B cell (primary cell): ENCODE results near the gene NOSTRIN. TPM values are rescaled to one million over a fixed set of nuclear protein-coding genes. Genes with fewer than 3 reads are reported as not detected.

ENCODE experiments used
- ATAC-seq: fragments of 200-7000 bp; cut with Tn5 transposase; one replicate; pipeline ENCODE4 v1.10.0; 2021; ENCODE audit warnings: low read depth, mild to moderate bottlenecking, moderate number of reproducible peaks, moderate library complexity
- CTCF ChIA-PET: fragments of 350-600 bp; sonication (Branson Sonifier 250); formaldehyde crosslinking; loops from one replicate; lab custom pipeline; 2021; ENCODE audit warnings: antibody characterized with exemption, inconsistent platforms; lab: Charles Lee
- POLR2A ChIA-PET: fragments of 350-600 bp; sonication (Branson Sonifier 250); formaldehyde crosslinking; loops from one replicate; lab custom pipeline; 2021; ENCODE audit warnings: antibody characterized with exemption; lab: Charles Lee
- DNase-seq: peaks from one replicate; pipeline ENCODE4 v3.0.0; 2013
- H2AFZ ChIP-seq: 2 replicates; pipeline ENCODE4 v1.6.1; 2012; ENCODE audit warnings: mild to moderate bottlenecking, low read depth, low read length; ENCODE audit not compliant: insufficient read depth, poor library complexity, severe bottlenecking
- H3K27ac ChIP-seq, 2 donors: 1 replicate in 1 of 2; 2 replicates in 1 of 2; pipeline ENCODE4 v1.5.1; 2012 to 2013; ENCODE audit warnings: low read length in 2 of 2, mild to moderate bottlenecking in 2 of 2, moderate library complexity in 1 of 2
- H3K27me3 ChIP-seq, 4 experiments: fragments of 200-600 bp in 1 of 4; sonication (generic) in 1 of 4; replicated peaks in 1 of 4; 1 replicate in 2 of 4; 2 replicates in 2 of 4; pipeline versions ENCODE4 v1.6.1 to v1.7.0; 2013 to 2016; ENCODE audit warnings: low read length in 3 of 4, mild to moderate bottlenecking in 2 of 4, mixed read lengths in 1 of 4, moderate library complexity in 1 of 4; ENCODE audit not compliant: insufficient read depth in 4 of 4, control insufficient read depth in 3 of 4; ENCODE audit errors: control extremely low read depth in 1 of 4
- H3K36me3 ChIP-seq, 2 experiments: replicated peaks in 1 of 2; 1 replicate in 1 of 2; 2 replicates in 1 of 2; pipeline versions ENCODE4 v1.6.1 to v1.7.1; 2013; ENCODE audit warnings: low read length in 1 of 2; ENCODE audit not compliant: insufficient read depth in 2 of 2, control insufficient read depth in 1 of 2; ENCODE audit errors: control extremely low read depth in 1 of 2, extremely low read depth in 1 of 2
- H3K4me1 ChIP-seq, 2 donors: fragments of 200-600 bp in 1 of 2; sonication (generic) in 1 of 2; 1 replicate in 1 of 2; 2 replicates in 1 of 2; pipeline versions ENCODE4 v1.5.1 to v1.6.1; 2013 to 2017; ENCODE audit warnings: low read length in 2 of 2; ENCODE audit not compliant: control insufficient read depth in 2 of 2, insufficient read depth in 2 of 2
- H3K4me2 ChIP-seq: replicated peaks from 2 replicates; pipeline ENCODE3; 2012; ENCODE audit warnings: mild to moderate bottlenecking, low read depth, low read length; ENCODE audit not compliant: poor library complexity, severe bottlenecking
- H3K4me3 ChIP-seq, 5 experiments: fragments of 200-600 bp in 1 of 5; sonication (generic) in 1 of 5; 1 replicate in 3 of 5; 2 replicates in 2 of 5; pipeline versions ENCODE4 v1.5.1 to v1.7.0; 2011 to 2016; ENCODE audit warnings: low read length in 4 of 5, mild to moderate bottlenecking in 4 of 5, low read depth in 2 of 5, control low read depth in 1 of 5, moderate library complexity in 1 of 5; ENCODE audit not compliant: insufficient read depth in 1 of 5; ENCODE audit errors: control extremely low read depth in 1 of 5, extremely low read depth in 1 of 5
- H3K79me2 ChIP-seq: fragments of 200-600 bp; sonication (generic); one replicate; pipeline ENCODE4 v1.6.0; 2016; ENCODE audit warnings: low read length; ENCODE audit not compliant: control insufficient read depth, insufficient read depth
- H3K9ac ChIP-seq: fragments of 200-600 bp; sonication (generic); 2 replicates; pipeline ENCODE4 v1.6.1; 2017; ENCODE audit warnings: mild to moderate bottlenecking, low read length, moderate library complexity
- H3K9me3 ChIP-seq, 3 donors: one replicate each; pipeline versions ENCODE4 v1.6.1 to v1.7.1; 2013; ENCODE audit warnings: low read length in 2 of 3; ENCODE audit not compliant: control insufficient read depth in 2 of 3, insufficient read depth in 1 of 3; ENCODE audit errors: control extremely low read depth in 1 of 3
- H4K20me1 ChIP-seq: 2 replicates; pipeline ENCODE4 v1.6.0; 2012; ENCODE audit warnings: mild to moderate bottlenecking, low read length; ENCODE audit not compliant: insufficient read depth, control insufficient read depth, poor library complexity, severe bottlenecking
- H3K27ac Mint-ChIP-seq: one replicate; pipeline ENCODE4 v1.8.0; 2021; ENCODE audit warnings: mixed read lengths
- H3K27me3 Mint-ChIP-seq: one replicate; pipeline ENCODE4 v1.8.0; 2021; ENCODE audit warnings: mixed read lengths
- H3K4me1 Mint-ChIP-seq: one replicate; pipeline ENCODE4 v1.8.0; 2021; ENCODE audit warnings: mixed read lengths
- H3K4me3 Mint-ChIP-seq: one replicate; pipeline ENCODE4 v1.8.0; 2021; ENCODE audit warnings: mixed read lengths
- H3K9me3 Mint-ChIP-seq: one replicate; pipeline ENCODE4 v1.8.0; 2022; ENCODE audit warnings: mixed read lengths; ENCODE audit not compliant: insufficient read depth
- EZH2 ChIP-seq: IDR thresholded peaks from 2 replicates; pipeline ENCODE4 v1.6.1; 2012; ENCODE audit warnings: borderline replicate concordance, low read depth, mild to moderate bottlenecking, moderate library complexity, low read length; ENCODE audit not compliant: insufficient read depth, poor library complexity, severe bottlenecking
- WGBS: methylation state at CpG from one replicate; pipeline ENCODE4 v1.1.5; 2013; ENCODE audit warnings: missing lambda C conversion rate; ENCODE audit not compliant: insufficient coverage; 5-methylcytosine and 5-hydroxymethylcytosine counted together
- intact Hi-C: fragments of 100-400 bp; cut with micrococcal nuclease; formaldehyde crosslinking; loops from one replicate; pipeline ENCODE4 v1.10.0; 2022
- polyA plus RNA-seq: library from polyadenylated mRNA; depleted of rRNA; stranded (reverse); fragments of >200 nt; gene quantifications from 2 replicates; pipeline ENCODE4 v1.2.3, GENCODE V29; 2012
- total RNA-seq, 2 donors: library from RNA; stranded (reverse); fragments of 120-200 nt in 1 of 2; gene quantifications; 1 replicate in 1 of 2; 2 replicates in 1 of 2; pipeline versions ENCODE4 v1.2.3 to v1.2.4, GENCODE V29; 2013 to 2022
- TF ChIP-seq, protein P1 (sequence below): fragments of 200-600 bp; IDR thresholded peaks from one replicate; pipeline ENCODE4 v1.8.0; 2022; ENCODE audit warnings: antibody characterized with exemption, mild to moderate bottlenecking

The NOSTRIN gene
- total and polyA plus RNA-seq, 2 donors (not counting 1 experiment from before 2014, with no cell fraction given): not detected

DNA sequence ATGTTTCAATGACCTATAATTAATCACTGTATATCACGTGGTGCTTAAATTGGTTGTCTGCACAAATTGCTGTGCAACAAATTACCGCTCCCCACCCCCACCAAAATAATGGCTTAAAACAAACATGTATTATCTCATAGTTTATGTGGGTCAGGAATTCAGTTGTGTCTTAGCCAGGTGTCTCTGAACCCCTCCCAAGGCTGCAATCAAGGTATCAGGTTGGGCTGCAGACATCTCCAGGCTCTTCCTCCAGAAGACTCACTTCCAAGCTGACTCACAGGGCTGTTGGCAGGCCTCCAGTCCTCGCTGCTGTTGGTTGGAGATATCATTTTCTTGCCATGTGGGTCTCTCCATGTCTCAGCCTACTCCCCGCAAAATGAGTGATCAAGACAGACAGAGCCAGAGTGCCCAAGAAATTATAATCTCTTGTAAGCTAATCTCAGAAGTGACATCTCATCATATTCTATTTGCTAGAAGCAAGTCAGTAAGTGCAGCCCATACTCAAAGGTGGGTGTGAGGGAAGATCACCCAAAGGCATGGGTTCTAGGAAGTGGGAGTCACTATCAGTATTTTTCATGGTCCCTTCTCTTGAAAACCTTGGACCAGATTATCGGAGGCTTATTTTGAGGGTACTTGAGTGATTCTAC lies 49.4 kb downstream of the NOSTRIN start:
- H3K4me1 Mint-ChIP-seq: no peaks in the 10 kb centered on the region
- Histone ChIP-seq H3K27me3 (no peaks in the 10 kb centered on the region), H3K79me2 (no peaks in the 10 kb centered on the region), H3K9ac (no peak overlapping the region), H3K4me1 (no peaks in the 10 kb centered on the region), H4K20me1 (no peaks in the 10 kb centered on the region), H3K4me2 (no peak overlapping the region), H3K4me3 (no peak overlapping the region), H2AFZ (no peak overlapping the region), H3K36me3 (no peaks in the 10 kb centered on the region), H3K9me3 (no peaks in the 10 kb centered on the region), H3K27ac (no peak overlapping the region)
- intact Hi-C loops: no loop called here
- no peak overlapping the region for H3K27ac Mint-ChIP-seq
- no peak for ATAC-seq
- no peaks in the 10 kb centered on the region for H3K27me3 Mint-ChIP-seq
- no peak overlapping the region for H3K4me3 Mint-ChIP-seq
- POLR2A ChIA-PET: no interaction called here
- CTCF ChIA-PET: no interaction called here
- 100% methylated on average over 1 of the region's 5 CpGs for WGBS
- TF ChIP-seq EZH2: no peak
- TF ChIP-seq, protein P1, sequence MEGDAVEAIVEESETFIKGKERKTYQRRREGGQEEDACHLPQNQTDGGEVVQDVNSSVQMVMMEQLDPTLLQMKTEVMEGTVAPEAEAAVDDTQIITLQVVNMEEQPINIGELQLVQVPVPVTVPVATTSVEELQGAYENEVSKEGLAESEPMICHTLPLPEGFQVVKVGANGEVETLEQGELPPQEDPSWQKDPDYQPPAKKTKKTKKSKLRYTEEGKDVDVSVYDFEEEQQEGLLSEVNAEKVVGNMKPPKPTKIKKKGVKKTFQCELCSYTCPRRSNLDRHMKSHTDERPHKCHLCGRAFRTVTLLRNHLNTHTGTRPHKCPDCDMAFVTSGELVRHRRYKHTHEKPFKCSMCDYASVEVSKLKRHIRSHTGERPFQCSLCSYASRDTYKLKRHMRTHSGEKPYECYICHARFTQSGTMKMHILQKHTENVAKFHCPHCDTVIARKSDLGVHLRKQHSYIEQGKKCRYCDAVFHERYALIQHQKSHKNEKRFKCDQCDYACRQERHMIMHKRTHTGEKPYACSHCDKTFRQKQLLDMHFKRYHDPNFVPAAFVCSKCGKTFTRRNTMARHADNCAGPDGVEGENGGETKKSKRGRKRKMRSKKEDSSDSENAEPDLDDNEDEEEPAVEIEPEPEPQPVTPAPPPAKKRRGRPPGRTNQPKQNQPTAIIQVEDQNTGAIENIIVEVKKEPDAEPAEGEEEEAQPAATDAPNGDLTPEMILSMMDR: no peak
- no peaks in the 10 kb centered on the region for H3K9me3 Mint-ChIP-seq
- no peak for DNase-seq

DNA sequence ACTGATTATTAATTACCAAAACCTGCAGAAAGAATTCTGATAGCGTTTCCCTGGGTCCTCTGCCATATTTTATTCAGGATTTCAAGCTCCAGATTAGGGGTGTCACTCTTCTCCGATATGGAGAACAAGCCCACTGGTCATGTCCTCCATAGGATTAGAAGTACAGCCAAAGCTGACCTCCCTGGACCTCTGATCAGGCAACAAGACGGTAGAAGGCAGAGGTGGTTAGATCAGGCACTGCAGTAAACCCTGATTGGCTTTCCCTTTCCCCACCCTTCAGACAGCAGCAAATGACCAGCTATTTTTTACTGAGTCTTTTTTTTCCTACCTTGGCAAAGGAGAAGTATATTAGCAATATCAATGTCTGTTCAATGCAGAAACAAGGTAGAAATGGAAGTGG lies 50.0 kb downstream of the NOSTRIN start:
- POLR2A ChIA-PET: no interaction called here
- Mint-ChIP-seq H3K27ac (no peak overlapping the region), H3K4me1 (no peaks in the 10 kb centered on the region)

More for the DNA sequence above, 50.0 kb downstream of the NOSTRIN start:
- H3K4me1 ChIP-seq: no peaks in the 10 kb centered on the region
- H3K36me3 ChIP-seq: no peaks in the 10 kb centered on the region
- no peak overlapping the region for H2AFZ ChIP-seq
- H3K4me2 ChIP-seq: no peak overlapping the region
- H3K4me3 ChIP-seq: no peak overlapping the region
- no peak overlapping the region for H3K27ac ChIP-seq
- H3K4me3 Mint-ChIP-seq: no peak overlapping the region
- H3K9me3 ChIP-seq: no peaks in the 10 kb centered on the region
- no peak for DNase-seq
- no peak overlapping the region for H3K9ac ChIP-seq
- TF ChIP-seq, protein P1: no peak
- no peak for TF ChIP-seq EZH2
- ATAC-seq: no peak
- H3K27me3 ChIP-seq: no peaks in the 10 kb centered on the region
- CTCF ChIA-PET: no interaction called here
- 0% methylated on average over 1 of the region's 3 CpGs for WGBS
- intact Hi-C loops: no loop called here
- H4K20me1 ChIP-seq: no peaks in the 10 kb centered on the region
- no peaks in the 10 kb centered on the region for H3K9me3 Mint-ChIP-seq
- no peaks in the 10 kb centered on the region for H3K27me3 Mint-ChIP-seq
- no peaks in the 10 kb centered on the region for H3K79me2 ChIP-seq
